HG03039 (cell line): ENCODE data around the gene POU3F3.

Experiments used
- ATAC-seq: cut with Tn5 transposase; IDR thresholded peaks from one replicate; pipeline ENCODE4 v1.9.1; 2021; ENCODE audit warnings: mild to moderate bottlenecking, moderate library complexity; ENCODE audit not compliant: unreplicated experiment

POU3F3 gene

GRCh38 chr2:104853534-104854497, at the start of gene POU3F3:
Gene POU3F3 (plus strand): TSS chr2:104854115. CDS start chr2:104855511, 1,396 bp downstream.
- ATAC-seq, result no peak

GRCh38 chr2:104804148-104804890, 49.6 kb upstream of the POU3F3 start:
- ATAC-seq, result no peak

- no peak for ATAC-seq
Observed at GRCh38 chr2:104812286-104812685, 41.6 kb upstream of the POU3F3 start.

- no peak for ATAC-seq
Observed at GRCh38 chr2:104816143-104816542, 37.8 kb upstream of the POU3F3 start.

- no peak for ATAC-seq
Observed at GRCh38 chr2:104818264-104818663, 35.7 kb upstream of the POU3F3 start.

GRCh38 chr2:104820126-104820525, 33.8 kb upstream of the POU3F3 start:
- no peak for ATAC-seq

DNA sequence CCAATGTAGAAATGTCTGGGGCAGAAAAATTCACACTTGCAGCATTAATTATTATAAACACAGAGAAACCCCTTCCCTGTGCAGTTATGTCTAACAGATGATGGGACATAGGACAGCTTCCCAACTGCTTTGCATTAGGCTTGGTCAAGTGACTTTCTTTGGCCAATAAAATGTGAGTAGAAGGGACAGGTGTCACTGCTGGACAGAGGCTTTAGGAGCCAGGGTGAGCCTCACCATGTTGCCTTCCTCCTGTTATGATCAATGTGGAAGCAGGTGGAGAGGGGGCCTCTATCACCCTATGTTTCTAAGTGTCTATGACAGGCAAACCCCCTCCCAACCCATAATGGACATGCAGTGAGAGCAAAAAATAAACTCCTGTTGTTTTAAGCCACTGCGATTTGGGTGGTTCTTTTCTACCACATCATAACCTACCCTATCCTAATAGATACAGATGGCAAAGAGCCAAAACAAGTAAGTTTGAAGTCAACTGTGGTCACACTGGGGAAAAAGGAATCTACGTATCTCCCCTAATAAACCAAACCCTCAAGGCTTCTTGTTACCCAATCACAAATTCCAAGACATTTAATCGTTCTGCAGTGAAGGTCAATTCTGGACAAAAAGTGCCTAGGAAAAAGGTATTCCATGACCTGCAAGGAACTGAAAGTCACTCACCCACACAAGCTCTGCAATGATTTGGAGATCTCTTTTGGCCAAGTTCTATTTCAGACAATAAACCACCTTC, 28.6 kb upstream of the POU3F3 start:
- ATAC-seq, result no peak

- no peak for ATAC-seq
Observed at GRCh38 chr2:104826016-104826415, 27.9 kb upstream of the POU3F3 start.

GRCh38 chr2:104831742-104832141, 22.2 kb upstream of the POU3F3 start:
- no peak for ATAC-seq

- no peak for ATAC-seq
Observed at GRCh38 chr2:104834431-104835153, 19.3 kb upstream of the POU3F3 start.

DNA sequence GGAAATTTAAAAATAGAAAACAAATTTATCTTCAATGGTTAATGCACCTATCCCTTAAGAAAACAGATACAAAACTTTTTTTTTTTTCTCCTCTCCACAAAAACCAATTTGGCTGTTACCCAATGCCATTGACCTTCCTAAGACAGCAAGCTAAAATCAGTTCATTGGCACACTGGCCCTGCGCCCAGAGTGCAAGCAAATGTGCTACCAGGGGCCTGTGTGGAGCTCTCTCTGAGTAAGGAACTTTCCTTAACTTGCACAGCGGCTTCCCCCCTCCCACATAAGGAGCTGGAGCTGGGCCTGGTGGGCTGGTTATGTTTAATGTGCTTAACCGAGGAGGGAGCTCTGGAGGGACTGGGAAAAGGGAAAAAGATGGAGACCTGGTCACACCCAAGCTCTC, 17.6 kb upstream of the POU3F3 start:
- ATAC-seq, result no peak

DNA sequence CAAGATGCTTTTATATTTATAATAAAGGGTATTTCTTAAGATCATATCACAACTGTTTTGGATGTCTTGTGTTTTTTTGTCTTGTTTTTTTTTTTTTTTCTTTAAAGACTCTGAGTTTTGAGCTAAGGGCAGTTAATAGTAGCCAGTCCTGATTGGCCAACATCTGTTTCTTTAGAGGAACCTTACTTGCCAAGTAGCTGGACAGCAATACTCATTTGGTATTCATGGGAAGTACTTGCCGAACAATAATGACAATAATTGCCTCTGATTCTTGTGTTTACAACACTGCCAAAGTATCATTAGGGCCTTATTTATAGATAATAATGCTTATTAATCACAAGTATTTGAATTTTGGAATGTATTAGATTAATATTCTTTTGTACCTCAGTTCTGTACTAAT, 17.1 kb upstream of the POU3F3 start:
- ATAC-seq, result no peak

DNA sequence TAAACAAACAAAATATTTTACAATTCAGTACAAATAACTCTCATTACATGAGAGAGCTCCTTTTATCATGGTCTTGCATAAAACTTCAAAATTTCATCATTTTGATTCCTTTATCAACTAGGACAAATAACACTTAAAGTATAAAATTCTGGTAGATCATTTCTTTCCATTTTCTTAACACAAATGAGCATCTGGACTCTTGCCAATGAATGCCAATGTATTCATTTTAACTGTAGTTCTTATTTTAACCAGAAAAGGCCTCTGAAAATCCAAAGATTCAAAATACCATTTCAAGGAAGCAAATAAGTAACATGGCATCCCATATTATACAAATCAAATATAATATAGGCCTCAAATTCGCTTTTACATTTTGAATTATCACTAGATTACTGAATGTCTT, 13.8 kb upstream of the POU3F3 start:
- ATAC-seq, result no peak

- ATAC-seq, result no peak
Observed at GRCh38 chr2:104840893-104841585, 12.9 kb upstream of the POU3F3 start.

GRCh38 chr2:104841744-104842143, 12.2 kb upstream of the POU3F3 start:
- no peak for ATAC-seq

DNA sequence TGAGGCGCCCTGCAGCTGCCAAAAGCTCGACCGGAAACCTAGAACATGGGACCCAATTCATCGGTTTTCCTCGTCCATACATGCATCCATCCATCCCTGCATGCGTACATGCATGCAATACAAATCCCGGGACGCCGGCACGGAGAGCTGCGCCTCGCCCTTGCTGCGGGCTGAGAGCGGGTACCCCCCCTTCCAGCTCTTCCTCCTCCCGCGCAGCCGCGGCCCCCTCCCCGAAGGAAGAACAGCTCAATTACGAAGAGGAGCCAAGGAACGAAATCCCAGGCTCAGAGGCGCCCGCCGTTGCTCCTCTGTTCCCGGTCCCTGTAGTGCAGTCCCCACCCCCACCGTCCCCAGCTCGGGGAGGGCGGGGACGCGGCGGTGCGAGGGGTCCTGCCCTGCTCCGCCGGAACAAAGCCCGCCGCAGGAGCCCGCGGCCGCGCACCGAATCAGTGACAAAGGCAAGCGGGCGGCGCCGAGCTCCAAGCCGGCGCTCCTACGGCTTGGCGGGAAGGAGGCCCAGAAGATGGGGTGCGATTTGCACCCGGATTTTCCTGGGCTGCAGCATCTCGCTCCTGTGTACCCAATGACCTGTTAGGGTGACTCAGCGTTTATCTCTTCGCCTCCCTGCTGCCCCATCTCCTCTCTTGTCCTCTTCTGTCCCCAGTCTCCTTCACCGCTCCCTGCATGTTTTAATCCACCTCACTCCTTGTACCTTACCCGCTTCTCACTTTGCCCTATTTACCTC, 8.9 kb upstream of the POU3F3 start:
- ATAC-seq, result no peak

DNA sequence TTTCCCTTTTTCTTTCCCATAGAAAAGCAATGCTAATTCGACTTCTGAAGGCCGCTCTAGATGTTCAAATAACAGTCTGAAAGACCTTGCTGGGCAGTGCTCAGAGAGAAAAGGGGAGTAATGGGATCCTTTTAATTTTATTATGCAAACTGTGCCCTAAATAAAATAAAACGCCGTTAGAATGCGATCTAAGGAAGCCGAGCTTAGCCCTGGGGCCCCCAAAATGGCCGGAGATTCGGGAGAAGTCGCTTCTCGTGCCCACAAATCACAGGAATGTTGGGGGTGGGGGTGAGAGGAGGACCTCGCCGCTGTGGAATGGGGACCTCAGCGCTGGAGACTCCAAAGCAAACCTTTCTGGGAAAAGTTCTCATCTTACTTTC, 8.4 kb upstream of the POU3F3 start:
- no peak for ATAC-seq

GRCh38 chr2:104845946-104846785, 7.7 kb upstream of the POU3F3 start:
- ATAC-seq, result no peak
